RWPE1 (cell line): ENCODE measurements around the gene CDC14C.
"Not testable (repeated sequence)": the region's sequence is repeated elsewhere in the genome, so short reads cannot be mapped to it uniquely, and the experiment has no call there.

ENCODE experiments used
- CTCF ChIA-PET: fragments of 350-600 bp; sonication (Branson Sonifier 250); formaldehyde crosslinking; extraction: SDS; loops from one replicate; lab custom pipeline; 2021; lab: Yijun Ruan, JAX
- POLR2A ChIA-PET: fragments of 400-600 bp; formaldehyde crosslinking; extraction: SDS; loops from one replicate; lab custom pipeline; 2020; ENCODE audit warnings: antibody characterized with exemption; ENCODE audit not compliant: low non-redundant PET; lab: Yijun Ruan, JAX
- DNase-seq: peaks from one replicate; pipeline ENCODE4 v3.0.0; 2012; ENCODE audit warnings: low spot score
- H3K27ac ChIP-seq: fragments of 450-650 bp; 2 replicates; pipeline ENCODE4 v1.5.1; 2017
- TF ChIP-seq, protein P1 (sequence below): fragments of 450-650 bp; conservative IDR thresholded peaks from 2 replicates; pipeline ENCODE4 v1.5.1; 2017; ENCODE audit warnings: low read depth, mild to moderate bottlenecking

Gene CDC14C

GRCh38 chr7:48899932-48900331 is 24.4 kb upstream of the CDC14C start:
- TF ChIP-seq, protein P1, sequence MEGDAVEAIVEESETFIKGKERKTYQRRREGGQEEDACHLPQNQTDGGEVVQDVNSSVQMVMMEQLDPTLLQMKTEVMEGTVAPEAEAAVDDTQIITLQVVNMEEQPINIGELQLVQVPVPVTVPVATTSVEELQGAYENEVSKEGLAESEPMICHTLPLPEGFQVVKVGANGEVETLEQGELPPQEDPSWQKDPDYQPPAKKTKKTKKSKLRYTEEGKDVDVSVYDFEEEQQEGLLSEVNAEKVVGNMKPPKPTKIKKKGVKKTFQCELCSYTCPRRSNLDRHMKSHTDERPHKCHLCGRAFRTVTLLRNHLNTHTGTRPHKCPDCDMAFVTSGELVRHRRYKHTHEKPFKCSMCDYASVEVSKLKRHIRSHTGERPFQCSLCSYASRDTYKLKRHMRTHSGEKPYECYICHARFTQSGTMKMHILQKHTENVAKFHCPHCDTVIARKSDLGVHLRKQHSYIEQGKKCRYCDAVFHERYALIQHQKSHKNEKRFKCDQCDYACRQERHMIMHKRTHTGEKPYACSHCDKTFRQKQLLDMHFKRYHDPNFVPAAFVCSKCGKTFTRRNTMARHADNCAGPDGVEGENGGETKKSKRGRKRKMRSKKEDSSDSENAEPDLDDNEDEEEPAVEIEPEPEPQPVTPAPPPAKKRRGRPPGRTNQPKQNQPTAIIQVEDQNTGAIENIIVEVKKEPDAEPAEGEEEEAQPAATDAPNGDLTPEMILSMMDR: no peak
- POLR2A ChIA-PET: no interaction called here
- DNase-seq: peak; percentile 14
- no peak overlapping the region for H3K27ac ChIP-seq
- CTCF ChIA-PET: no interaction called here

GRCh38 chr7:48901966-48902365 is 22.4 kb upstream of the CDC14C start:
- POLR2A ChIA-PET: no interaction called here
- TF ChIP-seq, protein P1: no peak
- no peak overlapping the region for H3K27ac ChIP-seq
- DNase-seq: no peak
- CTCF ChIA-PET: no interaction called here

DNA sequence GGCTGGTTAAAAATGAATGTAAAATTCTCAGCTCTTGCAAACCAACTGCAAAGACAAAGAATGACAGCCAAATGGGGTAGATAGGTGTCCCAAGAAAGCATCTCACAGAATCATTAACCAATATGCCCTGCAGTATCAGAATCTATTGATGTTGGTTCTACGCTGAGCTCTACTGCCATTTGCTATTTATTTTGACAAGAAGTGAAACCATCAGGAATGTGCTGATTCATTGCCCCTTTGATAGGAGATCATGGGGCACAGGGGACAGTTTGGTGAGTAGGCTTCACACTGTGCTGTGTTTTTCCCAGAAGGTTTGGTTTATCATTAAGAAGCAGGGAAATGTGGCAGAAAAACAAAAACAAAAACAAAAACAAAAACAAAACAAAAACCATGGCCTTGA is 19.4 kb upstream of the CDC14C start:
- no peak overlapping the region for H3K27ac ChIP-seq
- ChIA-PET CTCF (interaction anchor here (0.7 kb wide), 1 partner anchor 767 kb away, joined by 3 read pairs; no protein-coding TSS in a partner anchor), POLR2A (no interaction called here)
- DNase-seq: no peak
- TF ChIP-seq, protein P1: no peak

- DNase-seq, H3K27ac ChIP-seq, POLR2A ChIA-PET, CTCF ChIA-PET: not testable (repeated sequence)
These were observed 18.7 kb upstream of the CDC14C start for GRCh38 chr7:48905686-48906085.

DNA sequence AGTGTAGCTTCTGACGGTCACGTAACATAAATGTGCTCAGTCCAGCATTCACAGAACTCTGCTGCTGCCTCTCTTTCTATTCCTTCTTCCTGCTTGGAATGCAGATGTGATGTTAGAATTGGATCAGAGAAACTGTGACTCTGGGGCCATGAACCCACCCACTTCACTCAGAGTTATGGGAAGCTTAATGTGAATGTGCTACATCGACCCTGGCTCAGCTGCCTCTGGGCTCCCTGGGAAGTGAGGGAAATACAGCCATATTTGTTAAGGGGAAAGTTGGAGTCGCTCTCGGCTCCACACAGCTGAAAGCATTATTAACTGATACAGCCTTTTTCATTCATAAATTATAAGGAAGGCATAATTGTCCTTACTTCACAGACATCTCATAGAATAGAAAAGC is 14.5 kb upstream of the CDC14C start:
- POLR2A ChIA-PET, DNase-seq, CTCF ChIA-PET, H3K27ac ChIP-seq: not testable (repeated sequence)

DNA sequence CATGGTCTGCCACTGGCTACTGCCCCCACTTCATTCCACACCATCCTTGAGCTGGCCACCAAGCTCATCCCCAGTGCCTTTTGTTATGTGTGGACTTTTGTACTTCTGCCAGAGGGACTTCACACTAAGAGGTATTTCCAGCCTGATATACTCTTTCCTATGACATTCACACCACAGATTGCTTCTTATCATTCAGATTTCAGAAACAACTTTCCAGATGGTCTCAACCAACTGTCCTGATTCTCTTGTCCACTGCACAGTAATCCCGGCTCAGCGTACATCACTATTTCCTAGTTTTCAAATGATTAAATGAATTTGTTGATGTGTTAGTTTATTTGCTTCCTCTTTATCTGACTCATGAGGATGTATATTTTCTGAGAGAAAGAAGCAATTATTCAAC is 7.1 kb downstream of the CDC14C start:
- ChIA-PET POLR2A (no interaction called here), CTCF (no interaction called here)
- no peak for DNase-seq
- no peak overlapping the region for H3K27ac ChIP-seq
- TF ChIP-seq, protein P1: no peak

DNA sequence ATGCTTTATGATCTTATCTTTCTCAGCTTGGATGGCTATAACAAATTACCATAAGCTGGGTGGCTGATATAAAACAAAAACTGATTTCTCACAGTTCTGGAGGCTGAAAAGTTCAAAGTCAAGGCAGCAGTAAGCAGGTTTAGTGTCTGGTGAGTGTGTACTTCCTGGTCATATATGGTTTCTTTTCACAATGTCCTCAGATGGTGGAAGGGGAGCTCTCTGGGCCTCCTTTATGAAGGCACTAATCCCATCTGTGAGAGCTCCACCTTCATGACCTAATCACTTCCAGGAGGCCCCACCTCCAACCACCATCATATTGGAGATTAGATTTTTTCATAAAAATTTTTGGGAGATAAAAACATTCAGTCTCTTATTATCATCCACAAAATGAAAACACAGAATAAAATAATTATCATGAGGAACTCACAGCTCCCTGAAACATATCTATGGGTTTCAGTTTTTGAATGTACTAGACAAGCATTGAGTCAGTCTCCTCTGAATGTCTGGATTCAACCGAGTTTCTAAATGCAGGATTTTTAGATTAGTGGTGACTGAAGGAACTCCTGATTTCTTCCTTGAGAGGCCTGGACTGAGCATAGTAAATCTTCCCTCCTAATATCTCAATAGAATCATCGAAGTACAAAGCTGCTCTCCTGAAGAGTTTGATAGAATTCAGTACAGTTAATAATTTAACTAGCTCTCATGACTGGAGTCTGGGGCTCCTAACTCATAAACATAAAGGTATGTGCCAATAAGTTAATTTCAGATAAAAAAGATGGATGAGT is 8.0 kb downstream of the CDC14C start:
- POLR2A ChIA-PET: no interaction called here
- DNase-seq: no peak
- CTCF ChIA-PET: no interaction called here

More for the DNA sequence above, 8.0 kb downstream of the CDC14C start:
- TF ChIP-seq, protein P1: no peak
- no peak overlapping the region for H3K27ac ChIP-seq
